HUES48 (cell line): ENCODE data around the gene MYZAP.

Experiments used
- H3K27ac ChIP-seq: one replicate; pipeline ENCODE4 v1.7.0; 2013; ENCODE audit warnings: low read depth, low read length, inconsistent platforms
- H3K27me3 ChIP-seq: 2 replicates; pipeline ENCODE4 v1.6.1; 2013; ENCODE audit warnings: mild to moderate bottlenecking, low read length; ENCODE audit not compliant: control insufficient read depth, insufficient read depth
- H3K36me3 ChIP-seq: 2 replicates; pipeline ENCODE4 v1.6.1; 2013; ENCODE audit warnings: low read length; ENCODE audit not compliant: control insufficient read depth, insufficient read depth
- H3K4me1 ChIP-seq: 2 replicates; pipeline ENCODE4 v1.6.1; 2013; ENCODE audit warnings: mild to moderate bottlenecking, low read length; ENCODE audit not compliant: control insufficient read depth, insufficient read depth
- H3K4me3 ChIP-seq: 2 replicates; pipeline ENCODE4 v1.5.1; 2013; ENCODE audit warnings: mild to moderate bottlenecking, low read depth, low read length
- H3K9ac ChIP-seq: 2 replicates; pipeline ENCODE4 v1.6.1; 2013; ENCODE audit warnings: mild to moderate bottlenecking, low read depth, low read length, moderate library complexity
- H3K9me3 ChIP-seq: 2 replicates; pipeline ENCODE4 v1.6.1; 2013; ENCODE audit warnings: low read length; ENCODE audit not compliant: control insufficient read depth, insufficient read depth

Gene MYZAP

GRCh38 chr15:57647071-57647790, 55.5 kb downstream of the MYZAP start:
- Histone ChIP-seq H3K9me3 (no peaks in the 10 kb centered on the region), H3K9ac (no peak overlapping the region), H3K27ac (no peak overlapping the region), H3K36me3 (no peaks in the 10 kb centered on the region), H3K4me1 (no peaks in the 10 kb centered on the region), H3K27me3 (no peaks in the 10 kb centered on the region), H3K4me3 (no peak overlapping the region)

- H3K9ac ChIP-seq = no peak overlapping the region
- no peaks in the 10 kb centered on the region for H3K27me3 ChIP-seq
- H3K4me3 ChIP-seq = no peak overlapping the region
- H3K36me3 ChIP-seq = no peaks in the 10 kb centered on the region
- no peak overlapping the region for H3K27ac ChIP-seq
- H3K9me3 ChIP-seq = no peaks in the 10 kb centered on the region
- no peaks in the 10 kb centered on the region for H3K4me1 ChIP-seq
These were observed 56.1 kb downstream of the MYZAP start for GRCh38 chr15:57647791-57648130.

GRCh38 chr15:57649138-57649537, 57.4 kb downstream of the MYZAP start:
- no peak overlapping the region for H3K4me3 ChIP-seq
- H3K27me3 ChIP-seq = no peaks in the 10 kb centered on the region

GRCh38 chr15:57651445-57651844, 59.7 kb downstream of the MYZAP start:
- Histone ChIP-seq H3K36me3 (no peaks in the 10 kb centered on the region), H3K4me1 (no peaks in the 10 kb centered on the region), H3K4me3 (no peak overlapping the region), H3K27ac (no peak overlapping the region), H3K27me3 (no peaks in the 10 kb centered on the region), H3K9ac (no peak overlapping the region), H3K9me3 (no peaks in the 10 kb centered on the region)

More at GRCh38 chr15:57649138-57649537, 57.4 kb downstream of the MYZAP start:
- Histone ChIP-seq H3K27ac (no peak overlapping the region), H3K9me3 (no peaks in the 10 kb centered on the region), H3K36me3 (no peaks in the 10 kb centered on the region), H3K4me1 (no peaks in the 10 kb centered on the region), H3K9ac (no peak overlapping the region)

GRCh38 chr15:57652481-57652880, 60.8 kb downstream of the MYZAP start:
- H3K4me1 ChIP-seq = no peaks in the 10 kb centered on the region
- H3K9ac ChIP-seq = no peak overlapping the region
- no peak overlapping the region for H3K4me3 ChIP-seq
- H3K27me3 ChIP-seq = no peaks in the 10 kb centered on the region
- H3K36me3 ChIP-seq = no peaks in the 10 kb centered on the region
- no peaks in the 10 kb centered on the region for H3K9me3 ChIP-seq
- no peak overlapping the region for H3K27ac ChIP-seq

GRCh38 chr15:57654153-57654852, 62.6 kb downstream of the MYZAP start:
- H3K4me3 ChIP-seq = no peak overlapping the region
- H3K4me1 ChIP-seq = no peaks in the 10 kb centered on the region
- no peaks in the 10 kb centered on the region for H3K9me3 ChIP-seq
- H3K9ac ChIP-seq = no peak overlapping the region
- no peaks in the 10 kb centered on the region for H3K36me3 ChIP-seq
- no peaks in the 10 kb centered on the region for H3K27me3 ChIP-seq
- no peak overlapping the region for H3K27ac ChIP-seq

GRCh38 chr15:57655053-57655452, 63.3 kb downstream of the MYZAP start:
- Histone ChIP-seq H3K27ac (no peak overlapping the region), H3K9ac (no peak overlapping the region)

GRCh38 chr15:57655809-57656208, 64.1 kb downstream of the MYZAP start:
- H3K27me3 ChIP-seq = no peaks in the 10 kb centered on the region
- no peak overlapping the region for H3K4me3 ChIP-seq
- no peak overlapping the region for H3K9ac ChIP-seq
- no peaks in the 10 kb centered on the region for H3K9me3 ChIP-seq
- H3K36me3 ChIP-seq = no peaks in the 10 kb centered on the region
- H3K27ac ChIP-seq = no peak overlapping the region
- no peaks in the 10 kb centered on the region for H3K4me1 ChIP-seq

More at GRCh38 chr15:57655053-57655452, 63.3 kb downstream of the MYZAP start:
- no peaks in the 10 kb centered on the region for H3K36me3 ChIP-seq
- H3K9me3 ChIP-seq = no peaks in the 10 kb centered on the region
- no peaks in the 10 kb centered on the region for H3K4me1 ChIP-seq
- no peaks in the 10 kb centered on the region for H3K27me3 ChIP-seq
- H3K4me3 ChIP-seq = no peak overlapping the region

GRCh38 chr15:57656434-57656833, 64.7 kb downstream of the MYZAP start:
- Histone ChIP-seq H3K27me3 (no peaks in the 10 kb centered on the region), H3K4me3 (no peak overlapping the region), H3K9ac (no peak overlapping the region), H3K36me3 (no peaks in the 10 kb centered on the region), H3K27ac (no peak overlapping the region), H3K4me1 (no peaks in the 10 kb centered on the region), H3K9me3 (no peaks in the 10 kb centered on the region)

- no peaks in the 10 kb centered on the region for H3K27me3 ChIP-seq
- no peak overlapping the region for H3K9ac ChIP-seq
- H3K36me3 ChIP-seq = no peaks in the 10 kb centered on the region
- no peak overlapping the region for H3K4me3 ChIP-seq
- no peak overlapping the region for H3K27ac ChIP-seq
- no peaks in the 10 kb centered on the region for H3K9me3 ChIP-seq
- no peaks in the 10 kb centered on the region for H3K4me1 ChIP-seq
These were observed 65.9 kb downstream of the MYZAP start for GRCh38 chr15:57657619-57658018.

GRCh38 chr15:57662091-57662744, 70.5 kb downstream of the MYZAP start:
- Histone ChIP-seq H3K36me3 (no peaks in the 10 kb centered on the region), H3K27ac (no peak overlapping the region), H3K9me3 (no peaks in the 10 kb centered on the region), H3K4me3 (no peak overlapping the region), H3K27me3 (no peaks in the 10 kb centered on the region), H3K9ac (no peak overlapping the region), H3K4me1 (no peaks in the 10 kb centered on the region)
